GM23338 (cell line): Measurements from ENCODE around the gene CDC14A. TPM values are rescaled to one million over a fixed set of nuclear protein-coding genes. Genes with fewer than 3 reads are reported as not detected.

Experiments used
- ATAC-seq: fragments of 200-7000 bp; cut with Tn5 transposase; 3 replicates; pipeline ENCODE4 v1.9.1; 2020
- DNase-seq: peaks from one replicate; pipeline ENCODE4 v3.0.0-alpha.2; 2015; ENCODE audit warnings: low spot score
- H2AFZ ChIP-seq: fragments of 200-600 bp; sonication (generic); 2 replicates; pipeline ENCODE4 v1.8.0; 2016; ENCODE audit warnings: antibody characterized with exemption, mild to moderate bottlenecking, moderate library complexity
- H3F3A ChIP-seq: fragments of 200-600 bp; sonication (generic); replicated peaks from 2 replicates; pipeline ENCODE4 v1.8.0; 2017; ENCODE audit warnings: antibody characterized with exemption, mixed run types, low read depth
- H3K27ac ChIP-seq: fragments of 200-600 bp; sonication (generic); 2 replicates; pipeline ENCODE4 v1.6.1; 2016; ENCODE audit warnings: low read depth
- H3K27me3 ChIP-seq: fragments of 200-600 bp; sonication (generic); 2 replicates; pipeline ENCODE4 v1.8.0; 2016; ENCODE audit warnings: mild to moderate bottlenecking, mixed run types, moderate library complexity; ENCODE audit not compliant: insufficient read depth
- H3K36me3 ChIP-seq: fragments of 200-600 bp; sonication (generic); 2 replicates; pipeline ENCODE4 v1.8.0; 2016; ENCODE audit warnings: mild to moderate bottlenecking; ENCODE audit not compliant: insufficient read depth
- H3K4me1 ChIP-seq: fragments of 200-600 bp; sonication (generic); 2 replicates; pipeline ENCODE4 v1.8.0; 2016; ENCODE audit warnings: mild to moderate bottlenecking, moderate library complexity; ENCODE audit not compliant: insufficient read depth
- H3K4me2 ChIP-seq: fragments of 200-600 bp; sonication (generic); 2 replicates; pipeline ENCODE4 v1.7.1; 2017; ENCODE audit warnings: mixed run types
- H3K4me3 ChIP-seq: fragments of 200-600 bp; sonication (generic); 2 replicates; pipeline ENCODE4 v1.6.1; 2016; ENCODE audit warnings: mixed run types
- H3K79me2 ChIP-seq: fragments of 200-600 bp; sonication (generic); replicated peaks from 2 replicates; pipeline ENCODE4 v1.8.0; 2017; ENCODE audit warnings: mild to moderate bottlenecking; ENCODE audit not compliant: insufficient read depth
- H3K9me2 ChIP-seq: fragments of 200-600 bp; sonication (generic); 2 replicates; pipeline ENCODE4 v1.8.0; 2017; ENCODE audit not compliant: insufficient read depth
- H4K20me1 ChIP-seq: fragments of 200-600 bp; sonication (generic); replicated peaks from 2 replicates; pipeline ENCODE4 v1.8.0; 2017; ENCODE audit warnings: mild to moderate bottlenecking; ENCODE audit not compliant: insufficient read depth
- H3K27ac Mint-ChIP-seq: 2 replicates; pipeline ENCODE4 v1.8.0; 2020; ENCODE audit warnings: inconsistent platforms, mild to moderate bottlenecking, moderate library complexity, mixed read lengths
- H3K27me3 Mint-ChIP-seq: 3 replicates; pipeline ENCODE4 v1.8.0; 2022; ENCODE audit warnings: low read depth, mild to moderate bottlenecking, moderate library complexity, mixed read lengths, inconsistent platforms; ENCODE audit not compliant: insufficient read depth, poor library complexity
- H3K36me3 Mint-ChIP-seq: 3 replicates; pipeline ENCODE4 v1.8.0; 2021; ENCODE audit warnings: low read depth, mild to moderate bottlenecking, inconsistent platforms, moderate library complexity, mixed read lengths
- H3K4me1 Mint-ChIP-seq: 3 replicates; pipeline ENCODE4 v1.8.0; 2020; ENCODE audit warnings: mild to moderate bottlenecking, inconsistent platforms, mixed read lengths
- H3K4me3 Mint-ChIP-seq: 3 replicates; pipeline ENCODE4 v1.8.0; 2021; ENCODE audit warnings: moderate library complexity, mild to moderate bottlenecking, inconsistent platforms, mixed read lengths
- H3K9me3 Mint-ChIP-seq: 3 replicates; pipeline ENCODE4 v1.8.0; 2020; ENCODE audit warnings: moderate library complexity, mild to moderate bottlenecking, inconsistent platforms, mixed read lengths
- CREB1 ChIP-seq: fragments of 250-450 bp; sonication (Bioruptor Pico); IDR thresholded peaks from 2 replicates; pipeline ENCODE4 v1.5.0; 2020; ENCODE audit warnings: low read depth, mild to moderate bottlenecking, moderate library complexity
- ZNF331 ChIP-seq: fragments of 250-450 bp; sonication (Bioruptor Pico); IDR thresholded peaks from 2 replicates; pipeline ENCODE4 v1.5.0; 2020; ENCODE audit warnings: low read depth, mild to moderate bottlenecking, moderate library complexity
- polyA plus RNA-seq: library from polyadenylated mRNA; unstranded; fragments of >200 nt; fragmentation: Nextera tagmentation; extraction: Ambion mirVana; gene quantifications from 2 replicates; pipeline ENCODE4 v1.2.1, GENCODE V29; 2016
- total RNA-seq: library from RNA; depleted of rRNA; stranded (reverse); fragments of >200 nt; shearing (Covaris generic); gene quantifications from 2 replicates; pipeline ENCODE4 v1.2.3, GENCODE V29; 2014
- TF ChIP-seq, protein P1 (sequence below): fragments of 250-450 bp; sonication (Bioruptor Pico); IDR thresholded peaks from 2 replicates; pipeline ENCODE4 v1.5.0; 2020; ENCODE audit warnings: mild to moderate bottlenecking, moderate library complexity
- TF ChIP-seq, protein P2 (sequence below): IDR thresholded peaks from one replicate; pipeline ENCODE4 v1.6.1; 2018; ENCODE audit warnings: antibody characterized with exemption; ENCODE audit not compliant: unreplicated experiment

The CDC14A gene
- total and polyA plus RNA-seq, 2 experiments from 2014 or later, result 11.1 to 20.8 TPM

DNA sequence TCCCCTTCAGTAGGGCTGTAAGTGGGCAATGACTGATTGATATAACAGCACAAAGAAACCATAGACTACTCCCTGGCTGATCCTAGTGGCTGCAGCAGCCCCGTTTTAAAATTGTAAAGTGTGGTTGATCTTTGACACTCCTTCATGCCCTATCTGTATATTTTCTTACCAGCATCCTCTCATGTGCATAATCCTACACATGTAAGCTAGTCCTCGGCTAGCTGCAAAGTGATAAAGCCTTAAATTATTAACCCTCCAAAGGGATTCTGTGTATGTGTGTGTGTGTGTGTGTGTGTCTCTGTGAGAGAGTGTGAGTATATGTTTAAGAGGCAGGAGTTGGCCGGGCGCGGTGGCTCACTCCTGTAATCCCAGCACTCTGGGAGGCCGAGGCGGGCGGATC, 30.8 kb upstream of the CDC14A start:
- DNase-seq, result no peak
- Histone ChIP-seq H3K4me3 (no peak overlapping the region), H3K27ac (no peak overlapping the region), H3K9me2 (no peaks in the 10 kb centered on the region), H3K4me2 (no peak overlapping the region), H4K20me1 (no peaks in the 10 kb centered on the region), H3K4me1 (peaks cover 14% of the 10 kb centered on the region), H2AFZ (0 out of 2 replicates have a peak overlapping the region, but pooled peaks have one; percentile 8), H3F3A (no peaks in the 10 kb centered on the region), H3K36me3 (peaks cover 4% of the 10 kb centered on the region; the same call in 1 of the 2 replicates), H3K79me2 (no peaks in the 10 kb centered on the region), H3K27me3 (no peaks in the 10 kb centered on the region)
- ATAC-seq, result no peak
- Mint-ChIP-seq H3K9me3 (peaks cover 22% of the 10 kb centered on the region), H3K4me3 (no peak overlapping the region), H3K4me1 (peaks cover 28% of the 10 kb centered on the region), H3K27ac (no peak overlapping the region), H3K36me3 (peaks cover 16% of the 10 kb centered on the region; the same call in 2 of the 3 replicates), H3K27me3 (peaks cover 11% of the 10 kb centered on the region)
- TF ChIP-seq ZNF331 (CRISPR knock-in tag) (no peak), CREB1 (CRISPR knock-in tag) (no peak)
- TF ChIP-seq, protein P1, sequence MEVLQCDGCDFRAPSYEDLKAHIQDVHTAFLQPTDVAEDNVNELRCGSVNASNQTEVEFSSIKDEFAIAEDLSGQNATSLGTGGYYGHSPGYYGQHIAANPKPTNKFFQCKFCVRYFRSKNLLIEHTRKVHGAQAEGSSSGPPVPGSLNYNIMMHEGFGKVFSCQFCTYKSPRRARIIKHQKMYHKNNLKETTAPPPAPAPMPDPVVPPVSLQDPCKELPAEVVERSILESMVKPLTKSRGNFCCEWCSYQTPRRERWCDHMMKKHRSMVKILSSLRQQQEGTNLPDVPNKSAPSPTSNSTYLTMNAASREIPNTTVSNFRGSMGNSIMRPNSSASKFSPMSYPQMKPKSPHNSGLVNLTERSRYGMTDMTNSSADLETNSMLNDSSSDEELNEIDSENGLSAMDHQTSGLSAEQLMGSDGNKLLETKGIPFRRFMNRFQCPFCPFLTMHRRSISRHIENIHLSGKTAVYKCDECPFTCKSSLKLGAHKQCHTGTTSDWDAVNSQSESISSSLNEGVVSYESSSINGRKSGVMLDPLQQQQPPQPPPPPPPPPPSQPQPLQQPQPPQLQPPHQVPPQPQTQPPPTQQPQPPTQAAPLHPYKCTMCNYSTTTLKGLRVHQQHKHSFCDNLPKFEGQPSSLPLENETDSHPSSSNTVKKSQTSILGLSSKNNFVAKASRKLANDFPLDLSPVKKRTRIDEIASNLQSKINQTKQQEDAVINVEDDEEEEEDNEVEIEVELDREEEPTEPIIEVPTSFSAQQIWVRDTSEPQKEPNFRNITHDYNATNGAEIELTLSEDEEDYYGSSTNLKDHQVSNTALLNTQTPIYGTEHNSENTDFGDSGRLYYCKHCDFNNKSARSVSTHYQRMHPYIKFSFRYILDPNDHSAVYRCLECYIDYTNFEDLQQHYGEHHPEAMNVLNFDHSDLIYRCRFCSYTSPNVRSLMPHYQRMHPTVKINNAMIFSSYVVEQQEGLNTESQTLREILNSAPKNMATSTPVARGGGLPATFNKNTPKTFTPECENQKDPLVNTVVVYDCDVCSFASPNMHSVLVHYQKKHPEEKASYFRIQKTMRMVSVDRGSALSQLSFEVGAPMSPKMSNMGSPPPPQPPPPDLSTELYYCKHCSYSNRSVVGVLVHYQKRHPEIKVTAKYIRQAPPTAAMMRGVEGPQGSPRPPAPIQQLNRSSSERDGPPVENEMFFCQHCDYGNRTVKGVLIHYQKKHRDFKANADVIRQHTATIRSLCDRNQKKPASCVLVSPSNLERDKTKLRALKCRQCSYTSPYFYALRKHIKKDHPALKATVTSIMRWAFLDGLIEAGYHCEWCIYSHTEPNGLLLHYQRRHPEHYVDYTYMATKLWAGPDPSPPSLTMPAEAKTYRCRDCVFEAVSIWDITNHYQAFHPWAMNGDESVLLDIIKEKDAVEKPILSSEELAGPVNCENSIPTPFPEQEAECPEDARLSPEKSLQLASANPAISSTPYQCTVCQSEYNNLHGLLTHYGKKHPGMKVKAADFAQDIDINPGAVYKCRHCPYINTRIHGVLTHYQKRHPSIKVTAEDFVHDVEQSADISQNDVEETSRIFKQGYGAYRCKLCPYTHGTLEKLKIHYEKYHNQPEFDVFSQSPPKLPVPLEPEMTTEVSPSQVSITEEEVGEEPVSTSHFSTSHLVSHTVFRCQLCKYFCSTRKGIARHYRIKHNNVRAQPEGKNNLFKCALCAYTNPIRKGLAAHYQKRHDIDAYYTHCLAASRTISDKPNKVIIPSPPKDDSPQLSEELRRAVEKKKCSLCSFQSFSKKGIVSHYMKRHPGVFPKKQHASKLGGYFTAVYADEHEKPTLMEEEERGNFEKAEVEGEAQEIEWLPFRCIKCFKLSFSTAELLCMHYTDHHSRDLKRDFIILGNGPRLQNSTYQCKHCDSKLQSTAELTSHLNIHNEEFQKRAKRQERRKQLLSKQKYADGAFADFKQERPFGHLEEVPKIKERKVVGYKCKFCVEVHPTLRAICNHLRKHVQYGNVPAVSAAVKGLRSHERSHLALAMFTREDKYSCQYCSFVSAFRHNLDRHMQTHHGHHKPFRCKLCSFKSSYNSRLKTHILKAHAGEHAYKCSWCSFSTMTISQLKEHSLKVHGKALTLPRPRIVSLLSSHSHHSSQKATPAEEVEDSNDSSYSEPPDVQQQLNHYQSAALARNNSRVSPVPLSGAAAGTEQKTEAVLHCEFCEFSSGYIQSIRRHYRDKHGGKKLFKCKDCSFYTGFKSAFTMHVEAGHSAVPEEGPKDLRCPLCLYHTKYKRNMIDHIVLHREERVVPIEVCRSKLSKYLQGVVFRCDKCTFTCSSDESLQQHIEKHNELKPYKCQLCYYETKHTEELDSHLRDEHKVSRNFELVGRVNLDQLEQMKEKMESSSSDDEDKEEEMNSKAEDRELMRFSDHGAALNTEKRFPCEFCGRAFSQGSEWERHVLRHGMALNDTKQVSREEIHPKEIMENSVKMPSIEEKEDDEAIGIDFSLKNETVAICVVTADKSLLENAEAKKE (CRISPR knock-in tag), result no peak
- TF ChIP-seq, protein P2, sequence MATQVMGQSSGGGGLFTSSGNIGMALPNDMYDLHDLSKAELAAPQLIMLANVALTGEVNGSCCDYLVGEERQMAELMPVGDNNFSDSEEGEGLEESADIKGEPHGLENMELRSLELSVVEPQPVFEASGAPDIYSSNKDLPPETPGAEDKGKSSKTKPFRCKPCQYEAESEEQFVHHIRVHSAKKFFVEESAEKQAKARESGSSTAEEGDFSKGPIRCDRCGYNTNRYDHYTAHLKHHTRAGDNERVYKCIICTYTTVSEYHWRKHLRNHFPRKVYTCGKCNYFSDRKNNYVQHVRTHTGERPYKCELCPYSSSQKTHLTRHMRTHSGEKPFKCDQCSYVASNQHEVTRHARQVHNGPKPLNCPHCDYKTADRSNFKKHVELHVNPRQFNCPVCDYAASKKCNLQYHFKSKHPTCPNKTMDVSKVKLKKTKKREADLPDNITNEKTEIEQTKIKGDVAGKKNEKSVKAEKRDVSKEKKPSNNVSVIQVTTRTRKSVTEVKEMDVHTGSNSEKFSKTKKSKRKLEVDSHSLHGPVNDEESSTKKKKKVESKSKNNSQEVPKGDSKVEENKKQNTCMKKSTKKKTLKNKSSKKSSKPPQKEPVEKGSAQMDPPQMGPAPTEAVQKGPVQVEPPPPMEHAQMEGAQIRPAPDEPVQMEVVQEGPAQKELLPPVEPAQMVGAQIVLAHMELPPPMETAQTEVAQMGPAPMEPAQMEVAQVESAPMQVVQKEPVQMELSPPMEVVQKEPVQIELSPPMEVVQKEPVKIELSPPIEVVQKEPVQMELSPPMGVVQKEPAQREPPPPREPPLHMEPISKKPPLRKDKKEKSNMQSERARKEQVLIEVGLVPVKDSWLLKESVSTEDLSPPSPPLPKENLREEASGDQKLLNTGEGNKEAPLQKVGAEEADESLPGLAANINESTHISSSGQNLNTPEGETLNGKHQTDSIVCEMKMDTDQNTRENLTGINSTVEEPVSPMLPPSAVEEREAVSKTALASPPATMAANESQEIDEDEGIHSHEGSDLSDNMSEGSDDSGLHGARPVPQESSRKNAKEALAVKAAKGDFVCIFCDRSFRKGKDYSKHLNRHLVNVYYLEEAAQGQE, result no peak
